ENCODE data around the gene ST8SIA3. TPM values are rescaled to one million over a fixed set of nuclear protein-coding genes. Genes with fewer than 3 reads are reported as not detected.

Gene ST8SIA3
- total and polyA plus RNA-seq, 2 of the 4 experiments (the other 2 are of a cell fraction) = not detected

GRCh38 chr18:57326718-57327323 is 25.5 kb upstream of the ST8SIA3 start:
- no peak overlapping the region for H3K4me3 ChIP-seq (ENCODE audit: insufficient read depth, low read depth, low read length)
- CTCF ChIA-PET = no interaction called here
- H3K4ac ChIP-seq (ENCODE audit: low read depth, low read length) = no peak overlapping the region
- H2AK9ac ChIP-seq (replicated peaks; ENCODE audit: low read depth, low read length, poor library complexity) = no peak overlapping the region
- ATAC-seq (ENCODE audit: low read depth) (no peak), DNase-seq (no peak)
- no peaks in the 10 kb centered on the region for H3K9me3 ChIP-seq (ENCODE audit: control insufficient read depth, insufficient read depth, low read length)
- H2AFZ ChIP-seq (replicated peaks; ENCODE audit: low read length, poor library complexity) = no peak overlapping the region
- no peak overlapping the region for H3K14ac ChIP-seq (replicated peaks; ENCODE audit: low read depth, low read length)
- H2BK15ac ChIP-seq (ENCODE audit: low read depth, low read length) = no peak overlapping the region
- POLR2A ChIA-PET (ENCODE audit: unreplicated experiment) = no interaction called here
- H4K8ac ChIP-seq (ENCODE audit: low read depth in 2 of 2, low read length in 2 of 2) = no peak overlapping the region
- 20% methylated on average over 1 of the region's 8 CpGs; no CpG with 5 or more reads in 1 of the 2 experiments for WGBS, 2 experiments (ENCODE audit: extremely low coverage in 2 of 2, insufficient read length in 1 of 2)
- H2BK20ac ChIP-seq (ENCODE audit: low read depth, low read length) = no peak overlapping the region
- in situ Hi-C loops (cut with MboI; ENCODE audit: low sequenced_read_pairs) = no loop called here
- no peaks in the 10 kb centered on the region for H3K9me1 ChIP-seq (ENCODE audit: insufficient read depth, low read length)
- H3K18ac ChIP-seq (ENCODE audit: low read depth, low read length) = no peak overlapping the region
- no peaks in the 10 kb centered on the region for H3K36me3 ChIP-seq (ENCODE audit: control insufficient read depth, insufficient read depth, low read length)
- no peaks in the 10 kb centered on the region for H4K20me1 ChIP-seq (ENCODE audit: insufficient read depth, low read length)
- H2BK120ac ChIP-seq (ENCODE audit: low read depth, low read length) = no peak overlapping the region
- H3K4me1 ChIP-seq (ENCODE audit: control insufficient read depth, insufficient read depth, low read length) = no peaks in the 10 kb centered on the region
- no peak overlapping the region for H3K56ac ChIP-seq (ENCODE audit: extremely low read depth, insufficient read depth, low read length)
- no peak overlapping the region for H2BK5ac ChIP-seq (ENCODE audit: low read depth, low read length, poor library complexity, severe bottlenecking)
- H3K27ac ChIP-seq (ENCODE audit: insufficient read depth, low read length) = no peak overlapping the region
- H3K4me2 ChIP-seq (ENCODE audit: low read depth, low read length) = no peak overlapping the region
- no peaks in the 10 kb centered on the region for H3K79me1 ChIP-seq (ENCODE audit: low read depth in 1 of 2, low read length in 2 of 2)
- no peak overlapping the region for H2AK5ac ChIP-seq (ENCODE audit: low read depth, low read length)
- TF ChIP-seq RCOR1 (IDR thresholded peaks at IDR 0.05; ENCODE audit: insufficient replicate concordance, low read length) = no peak
- TF ChIP-seq BHLHE40 (IDR thresholded peaks at IDR 0.05; ENCODE audit: low read depth, low read length) = no peak
- no peak for TF ChIP-seq FOS (IDR thresholded peaks at IDR 0.05; ENCODE audit: low read depth, low read length)
- no peak for TF ChIP-seq MAFK (IDR thresholded peaks at IDR 0.05; ENCODE audit: low read depth, low read length)
- TF ChIP-seq MAZ (IDR thresholded peaks at IDR 0.05; ENCODE audit: borderline replicate concordance, low read depth, low read length) = no peak
- TF ChIP-seq, protein P1, sequence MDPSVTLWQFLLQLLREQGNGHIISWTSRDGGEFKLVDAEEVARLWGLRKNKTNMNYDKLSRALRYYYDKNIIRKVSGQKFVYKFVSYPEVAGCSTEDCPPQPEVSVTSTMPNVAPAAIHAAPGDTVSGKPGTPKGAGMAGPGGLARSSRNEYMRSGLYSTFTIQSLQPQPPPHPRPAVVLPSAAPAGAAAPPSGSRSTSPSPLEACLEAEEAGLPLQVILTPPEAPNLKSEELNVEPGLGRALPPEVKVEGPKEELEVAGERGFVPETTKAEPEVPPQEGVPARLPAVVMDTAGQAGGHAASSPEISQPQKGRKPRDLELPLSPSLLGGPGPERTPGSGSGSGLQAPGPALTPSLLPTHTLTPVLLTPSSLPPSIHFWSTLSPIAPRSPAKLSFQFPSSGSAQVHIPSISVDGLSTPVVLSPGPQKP (IDR thresholded peaks at IDR 0.05; ENCODE audit: borderline replicate concordance, low read depth, low read length) = no peak
- dilution Hi-C loops (cut with HindIII; ENCODE audit: low sequenced_read_pairs, unreplicated experiment) = no loop called here
- no peaks in the 10 kb centered on the region for H3K27me3 ChIP-seq (ENCODE audit: control insufficient read depth, insufficient read depth, low read length)
- no peak overlapping the region for H3K23ac ChIP-seq (ENCODE audit: low read depth, low read length)
- no peak overlapping the region for H4K91ac ChIP-seq (ENCODE audit: insufficient read depth, low read depth, low read length)
- H3K9ac ChIP-seq (ENCODE audit: low read depth, low read length) = no peak overlapping the region
- intact Hi-C loops (cut with micrococcal nuclease) = no loop called here
- H4K5ac ChIP-seq (ENCODE audit: low read depth, low read length) = no peak overlapping the region
- BruUV-seq (replicated peaks) = no TSS peak

Measured in IMR-90 (cell line).